ENCODE data around the gene RAD51B.

GRCh38 chr14:68159701-68160633 lies 340.4 kb downstream of the RAD51B start:
- TF ChIP-seq POLR2A (IDR thresholded peaks at IDR 0.05) (no peak), CTCF (IDR thresholded peaks at IDR 0.05) (no peak)

Measured in ovary (tissue), 3 donors.